GM10248 (cell line): ENCODE data around the gene SLCO2B1.

ENCODE experiments used
- CTCF ChIA-PET: fragments of 300-600 bp; sonication (Branson Sonifier 250); formaldehyde crosslinking; extraction: SDS; loops from one replicate; lab custom pipeline; 2021; ENCODE audit warnings: antibody characterized with exemption; lab: Yijun Ruan, JAX
- POLR2A ChIA-PET: fragments of 350-650 bp; sonication (Branson Sonifier 250); formaldehyde crosslinking; extraction: SDS; loops from one replicate; lab custom pipeline; 2020; ENCODE audit warnings: antibody characterized with exemption; lab: Yijun Ruan, JAX
- DNase-seq: peaks from one replicate; pipeline ENCODE4 v3.0.0; 2012; ENCODE audit errors: extremely low spot score
- CTCF ChIP-seq: IDR thresholded peaks from 2 replicates; pipeline ENCODE4 v1.5.1; 2012; ENCODE audit warnings: mild to moderate bottlenecking, low read depth; ENCODE audit errors: extremely low read depth, missing control alignments, control extremely low read depth

SLCO2B1 gene

GRCh38 chr11:75133976-75134375 is 16.9 kb upstream of the SLCO2B1 start:
- DNase-seq, result no peak
- POLR2A ChIA-PET, result no interaction called here
- no peak for TF ChIP-seq CTCF
- CTCF ChIA-PET, result interaction anchor here (1.1 to 4.2 kb wide), 8 partner anchors 11 to 118 kb away, joined by 3 to 23 read pairs (median 6); no protein-coding TSS in a partner anchor

GRCh38 chr11:75135021-75135650 is 15.8 kb upstream of the SLCO2B1 start:
- ChIA-PET POLR2A (no interaction called here), CTCF (interaction anchor here (1.1 to 4.2 kb wide), 8 partner anchors 10 to 117 kb away, joined by 3 to 23 read pairs (median 6); no protein-coding TSS in a partner anchor)
- DNase-seq, result no peak
- no peak for TF ChIP-seq CTCF

- DNase-seq, result no peak
- CTCF ChIA-PET, result interaction anchor here (2.2 to 4.2 kb wide), 4 partner anchors 9 to 117 kb away, joined by 5 to 23 read pairs (median 22); no protein-coding TSS in a partner anchor
- TF ChIP-seq CTCF, result no peak
- POLR2A ChIA-PET, result no interaction called here
Measured at GRCh38 chr11:75135651-75136050, 15.3 kb upstream of the SLCO2B1 start.

- POLR2A ChIA-PET, result interaction anchor here (1.3 kb wide), 1 partner anchor 64 kb away, joined by 3 read pairs; no protein-coding TSS in a partner anchor
- peak; percentile 84 for DNase-seq
Measured at GRCh38 chr11:75140269-75141138, 10.4 kb upstream of the SLCO2B1 start.

GRCh38 chr11:75141166-75141565 is 9.7 kb upstream of the SLCO2B1 start:
- ChIA-PET POLR2A (interaction anchor here (1.3 kb wide), 1 partner anchor 64 kb away, joined by 3 read pairs; no protein-coding TSS in a partner anchor), CTCF (interaction anchor here (0.7 to 21.5 kb wide), 55 partner anchors 13 to 692 kb away, joined by 3 to 496 read pairs (median 7); partner anchors contain the start of genes SLCO2B1 and TPBGL)
- DNase-seq, result no peak

More at GRCh38 chr11:75140269-75141138, 10.4 kb upstream of the SLCO2B1 start:
- peak; percentile 92 for TF ChIP-seq CTCF
- CTCF ChIA-PET, result interaction anchor here (0.7 to 21.5 kb wide), 62 partner anchors 12 to 691 kb away, joined by 3 to 496 read pairs (median 6); partner anchors contain the start of genes SLCO2B1 and TPBGL

More at GRCh38 chr11:75141166-75141565, 9.7 kb upstream of the SLCO2B1 start:
- no peak for TF ChIP-seq CTCF
